Measurements from ENCODE around the gene MYO1F. TPM values are rescaled to one million over a fixed set of nuclear protein-coding genes. Genes with fewer than 3 reads are reported as not detected.

Gene MYO1F
- total and polyA plus RNA-seq, 2 donors (not counting 1 experiment from before 2014, with no cell fraction given) = 76.3 to 126 TPM

GRCh38 chr19:8567522-8568172, 9.6 kb downstream of the MYO1F start:
- ChIA-PET CTCF (interaction anchor here (8.3 kb wide), 1 partner anchor 11 kb away, joined by 95 read pairs; the partner anchor contains the start of gene MYO1F), POLR2A (interaction anchor here (1.7 kb wide), 1 partner anchor 10 kb away, joined by 6 read pairs; the partner anchor contains the start of gene MYO1F)
- WGBS (ENCODE audit: insufficient coverage) = 91% methylated on average over 13 of the region's 15 CpGs
- Histone ChIP-seq H3K9me3 (ENCODE audit: control extremely low read depth in 1 of 3, control insufficient read depth in 2 of 3, insufficient read depth in 1 of 3, low read length in 2 of 3) (peaks cover 0 to 2% (median 0%) of the 10 kb centered on the region in 3 donors), H3K4me2 (replicated peaks; ENCODE audit: low read depth, low read length, poor library complexity, severe bottlenecking) (no peak overlapping the region), H3K9ac (ENCODE audit: low read length) (no peak overlapping the region), H3K4me1 (ENCODE audit: control insufficient read depth in 2 of 2, insufficient read depth in 2 of 2, low read length in 2 of 2) (peaks cover 17 to 29% of the 10 kb centered on the region in 2 donors), H3K27ac (ENCODE audit: low read length in 2 of 2) (no peak overlapping the region), H2AFZ (ENCODE audit: insufficient read depth, low read depth, low read length, poor library complexity, severe bottlenecking) (no peak overlapping the region), H3K36me3 (replicated peaks in 1 of 2; ENCODE audit: control extremely low read depth in 1 of 2, control insufficient read depth in 1 of 2, extremely low read depth in 1 of 2, insufficient read depth in 2 of 2, low read length in 1 of 2) (no peaks in the 10 kb centered on the region), H3K27me3 (replicated peaks in 1 of 4; ENCODE audit: control extremely low read depth in 1 of 4, control insufficient read depth in 3 of 4, insufficient read depth in 4 of 4, low read length in 3 of 4) (no peaks in the 10 kb centered on the region), H3K4me3 (ENCODE audit: control extremely low read depth in 1 of 5, extremely low read depth in 1 of 5, insufficient read depth in 1 of 5, low read depth in 2 of 5, low read length in 4 of 5) (no peak overlapping the region), H4K20me1 (ENCODE audit: control insufficient read depth, insufficient read depth, low read length, poor library complexity, severe bottlenecking) (peaks cover 44% of the 10 kb centered on the region), H3K79me2 (ENCODE audit: control insufficient read depth, insufficient read depth, low read length) (peaks cover 67% of the 10 kb centered on the region)
- no peak for DNase-seq
- no peaks in the 10 kb centered on the region for H3K27me3 Mint-ChIP-seq
- TF ChIP-seq, protein P1, sequence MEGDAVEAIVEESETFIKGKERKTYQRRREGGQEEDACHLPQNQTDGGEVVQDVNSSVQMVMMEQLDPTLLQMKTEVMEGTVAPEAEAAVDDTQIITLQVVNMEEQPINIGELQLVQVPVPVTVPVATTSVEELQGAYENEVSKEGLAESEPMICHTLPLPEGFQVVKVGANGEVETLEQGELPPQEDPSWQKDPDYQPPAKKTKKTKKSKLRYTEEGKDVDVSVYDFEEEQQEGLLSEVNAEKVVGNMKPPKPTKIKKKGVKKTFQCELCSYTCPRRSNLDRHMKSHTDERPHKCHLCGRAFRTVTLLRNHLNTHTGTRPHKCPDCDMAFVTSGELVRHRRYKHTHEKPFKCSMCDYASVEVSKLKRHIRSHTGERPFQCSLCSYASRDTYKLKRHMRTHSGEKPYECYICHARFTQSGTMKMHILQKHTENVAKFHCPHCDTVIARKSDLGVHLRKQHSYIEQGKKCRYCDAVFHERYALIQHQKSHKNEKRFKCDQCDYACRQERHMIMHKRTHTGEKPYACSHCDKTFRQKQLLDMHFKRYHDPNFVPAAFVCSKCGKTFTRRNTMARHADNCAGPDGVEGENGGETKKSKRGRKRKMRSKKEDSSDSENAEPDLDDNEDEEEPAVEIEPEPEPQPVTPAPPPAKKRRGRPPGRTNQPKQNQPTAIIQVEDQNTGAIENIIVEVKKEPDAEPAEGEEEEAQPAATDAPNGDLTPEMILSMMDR (IDR thresholded peaks at IDR 0.05) = no peak
- no peak for TF ChIP-seq EZH2 (IDR thresholded peaks at IDR 0.05; ENCODE audit: borderline replicate concordance, insufficient read depth, low read depth, low read length, poor library complexity, severe bottlenecking)
- no peak for ATAC-seq (ENCODE audit: low read depth)
- H3K9me3 Mint-ChIP-seq (ENCODE audit: insufficient read depth) = no peaks in the 10 kb centered on the region
- H3K27ac Mint-ChIP-seq = no peak overlapping the region
- intact Hi-C loops (cut with micrococcal nuclease) = no loop called here
- H3K4me3 Mint-ChIP-seq = no peak overlapping the region
- peaks cover 43% of the 10 kb centered on the region for H3K4me1 Mint-ChIP-seq

DNA sequence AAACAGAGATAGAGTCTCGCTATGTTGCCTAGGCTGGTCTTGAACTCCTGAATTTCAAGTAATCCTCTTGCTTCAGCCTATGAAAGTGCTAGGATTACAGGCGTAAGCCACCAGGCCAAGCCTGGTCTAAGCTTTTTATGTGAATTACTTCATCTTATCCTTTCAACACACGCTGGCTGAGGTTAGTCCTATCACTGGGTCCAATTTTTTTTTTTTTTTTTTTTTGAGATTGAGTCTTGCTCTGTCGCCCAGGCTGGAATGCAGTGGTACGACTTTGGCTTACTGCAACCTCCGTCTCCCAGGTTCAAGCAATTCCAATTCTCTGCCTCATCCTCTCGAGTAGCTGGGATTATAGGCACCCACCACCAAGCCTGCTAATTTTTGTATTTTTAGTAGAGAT, 10.4 kb downstream of the MYO1F start:
- H4K20me1 ChIP-seq (ENCODE audit: control insufficient read depth, insufficient read depth, low read length, poor library complexity, severe bottlenecking) = peaks cover 44% of the 10 kb centered on the region
- intact Hi-C loops (cut with micrococcal nuclease) = no loop called here

More for the DNA sequence above, 10.4 kb downstream of the MYO1F start:
- DNase-seq (no peak), ATAC-seq (ENCODE audit: low read depth) (no peak)
- TF ChIP-seq EZH2 (IDR thresholded peaks at IDR 0.05; ENCODE audit: borderline replicate concordance, insufficient read depth, low read depth, low read length, poor library complexity, severe bottlenecking) = no peak
- TF ChIP-seq, protein P1 (IDR thresholded peaks at IDR 0.05) = no peak
- ChIA-PET CTCF (interaction anchor here (8.3 kb wide), 1 partner anchor 12 kb away, joined by 95 read pairs; the partner anchor contains the start of gene MYO1F), POLR2A (interaction anchor here (1.2 kb wide), 1 partner anchor 12 kb away, joined by 3 read pairs; no protein-coding TSS in a partner anchor)
- Mint-ChIP-seq H3K27me3 (no peaks in the 10 kb centered on the region), H3K9me3 (ENCODE audit: insufficient read depth) (no peaks in the 10 kb centered on the region), H3K4me1 (peaks cover 37% of the 10 kb centered on the region), H3K4me3 (no peak overlapping the region), H3K27ac (no peak overlapping the region)
- Histone ChIP-seq H3K4me1 (ENCODE audit: control insufficient read depth in 2 of 2, insufficient read depth in 2 of 2, low read length in 2 of 2) (peaks cover 17 to 26% of the 10 kb centered on the region in 2 donors), H3K4me2 (replicated peaks; ENCODE audit: low read depth, low read length, poor library complexity, severe bottlenecking) (no peak overlapping the region), H3K36me3 (replicated peaks in 1 of 2; ENCODE audit: control extremely low read depth in 1 of 2, control insufficient read depth in 1 of 2, extremely low read depth in 1 of 2, insufficient read depth in 2 of 2, low read length in 1 of 2) (no peaks in the 10 kb centered on the region), H3K4me3 (ENCODE audit: control extremely low read depth in 1 of 5, extremely low read depth in 1 of 5, insufficient read depth in 1 of 5, low read depth in 2 of 5, low read length in 4 of 5) (no peak overlapping the region), H3K27ac (ENCODE audit: low read length in 2 of 2) (no peak overlapping the region), H3K9ac (ENCODE audit: low read length) (no peak overlapping the region), H2AFZ (ENCODE audit: insufficient read depth, low read depth, low read length, poor library complexity, severe bottlenecking) (no peak overlapping the region), H3K9me3 (ENCODE audit: control extremely low read depth in 1 of 3, control insufficient read depth in 2 of 3, insufficient read depth in 1 of 3, low read length in 2 of 3) (no peaks in the 10 kb centered on the region), H3K27me3 (replicated peaks in 1 of 4; ENCODE audit: control extremely low read depth in 1 of 4, control insufficient read depth in 3 of 4, insufficient read depth in 4 of 4, low read length in 3 of 4) (no peaks in the 10 kb centered on the region), H3K79me2 (ENCODE audit: control insufficient read depth, insufficient read depth, low read length) (peaks cover 61% of the 10 kb centered on the region)
- WGBS (ENCODE audit: insufficient coverage) = 100% methylated on average over 1 of the region's 7 CpGs

Data from B cell (primary cell).